Effector memory CD4-positive, alpha-beta T cell (primary cell): ENCODE data around the gene DNM3.

Experiments used
- DNase-seq, 3 donors: peaks; one replicate each; pipeline ENCODE4 v3.0.0-alpha.2; 2020
- H3K27ac ChIP-seq: 2 replicates; pipeline ENCODE4 v1.7.0; 2013; ENCODE audit warnings: mild to moderate bottlenecking, low read length, moderate library complexity; ENCODE audit not compliant: insufficient read depth, poor library complexity, severe bottlenecking
- H3K27me3 ChIP-seq: replicated peaks from 2 replicates; pipeline ENCODE4 v1.7.0; 2013; ENCODE audit warnings: mild to moderate bottlenecking, low read length; ENCODE audit not compliant: insufficient read depth, control insufficient read depth, poor library complexity, severe bottlenecking
- H3K36me3 ChIP-seq: 2 replicates; pipeline ENCODE4 v1.7.0; 2013; ENCODE audit warnings: mild to moderate bottlenecking, low read length, moderate library complexity; ENCODE audit not compliant: control insufficient read depth, insufficient read depth
- H3K4me1 ChIP-seq: 2 replicates; pipeline ENCODE4 v1.7.0; 2013; ENCODE audit warnings: low read length, mild to moderate bottlenecking; ENCODE audit not compliant: control insufficient read depth, insufficient read depth, poor library complexity, severe bottlenecking
- H3K4me3 ChIP-seq: 2 replicates; pipeline ENCODE4 v1.7.0; 2013; ENCODE audit warnings: low read length, low read depth, mild to moderate bottlenecking; ENCODE audit not compliant: insufficient read depth, poor library complexity, severe bottlenecking
- H3K9me3 ChIP-seq: 2 replicates; pipeline ENCODE4 v1.7.0; 2013; ENCODE audit warnings: mild to moderate bottlenecking, low read length, moderate library complexity; ENCODE audit not compliant: control insufficient read depth

DNM3 gene

DNA sequence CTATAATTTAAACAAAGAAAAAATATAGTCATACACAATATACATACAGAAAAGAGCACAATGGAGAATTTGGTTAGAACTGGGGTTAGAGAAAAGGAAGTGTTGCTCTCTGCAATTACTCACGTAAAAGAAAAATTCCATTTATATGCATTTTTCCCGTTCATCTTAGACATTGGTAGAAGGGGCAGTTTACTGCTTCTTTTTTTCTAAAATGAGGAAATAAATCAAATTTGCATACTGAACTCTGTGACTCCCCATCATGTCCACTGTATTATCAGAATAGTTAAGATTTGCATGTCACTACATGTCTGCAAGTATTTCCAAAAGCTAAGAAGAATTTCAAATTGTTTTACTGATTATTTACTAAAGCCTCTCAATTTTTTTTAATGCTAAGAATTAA lies 535.1 kb downstream of the DNM3 start:
- Histone ChIP-seq H3K9me3 (no peaks in the 10 kb centered on the region), H3K27ac (no peak overlapping the region), H3K4me1 (peaks cover 18% of the 10 kb centered on the region), H3K4me3 (no peak overlapping the region), H3K36me3 (no peaks in the 10 kb centered on the region), H3K27me3 (no peaks in the 10 kb centered on the region)
- no peak for DNase-seq

DNA sequence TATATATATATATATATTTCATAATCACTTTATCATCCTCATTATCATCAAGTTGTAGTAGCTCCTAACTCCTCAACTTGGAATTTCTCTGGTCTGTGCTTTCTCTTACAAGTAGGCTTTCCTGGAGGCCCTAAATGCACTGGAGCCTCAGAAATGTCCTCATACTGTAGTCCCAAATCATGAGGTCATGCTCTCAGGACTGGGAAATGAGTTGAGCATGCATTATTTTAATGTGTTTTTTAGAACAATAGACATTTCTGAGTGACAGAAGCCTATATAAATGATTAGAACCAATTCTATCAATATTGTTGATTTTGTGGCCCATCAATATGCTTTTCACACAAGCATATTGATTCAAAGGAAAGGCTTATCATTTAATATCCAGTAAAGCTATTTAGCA lies 536.3 kb downstream of the DNM3 start:
- Histone ChIP-seq H3K4me3 (no peak overlapping the region), H3K4me1 (peaks cover 18% of the 10 kb centered on the region), H3K27me3 (no peaks in the 10 kb centered on the region), H3K27ac (no peak overlapping the region), H3K36me3 (no peaks in the 10 kb centered on the region), H3K9me3 (no peaks in the 10 kb centered on the region)
- no peak for DNase-seq

DNA sequence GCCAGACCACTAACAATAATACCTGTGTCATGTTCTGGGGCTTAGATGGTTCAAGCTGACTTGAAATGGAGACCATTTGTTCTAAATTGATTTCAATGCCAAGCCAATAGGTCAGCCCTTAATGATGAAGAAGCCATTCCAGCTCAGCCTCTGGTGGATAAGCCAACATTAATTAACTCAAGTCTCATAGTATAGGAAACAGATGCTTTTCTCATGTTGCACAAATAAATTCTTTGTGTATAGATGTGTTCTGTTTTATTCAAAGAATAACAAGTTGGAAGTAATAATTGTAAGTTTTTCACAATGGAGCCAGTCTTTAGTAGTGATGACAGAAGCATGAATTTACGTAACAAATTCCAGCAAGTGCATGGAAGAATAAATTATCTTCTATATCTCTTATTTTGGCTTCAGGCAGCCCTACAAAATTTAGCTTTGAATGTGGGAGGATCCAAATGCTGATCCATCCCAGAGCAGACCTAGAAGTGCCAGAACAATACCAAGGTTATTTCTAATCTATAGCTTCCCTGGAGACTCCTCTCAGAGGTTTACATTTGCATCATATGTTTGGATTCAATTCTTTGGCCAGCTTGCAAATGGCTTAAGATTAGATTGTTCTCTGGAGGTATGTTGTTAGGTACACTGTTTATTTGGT lies 536.9 kb downstream of the DNM3 start:
- Histone ChIP-seq H3K36me3 (no peaks in the 10 kb centered on the region), H3K9me3 (no peaks in the 10 kb centered on the region), H3K27ac (no peak overlapping the region), H3K4me1 (peaks cover 18% of the 10 kb centered on the region), H3K27me3 (no peaks in the 10 kb centered on the region), H3K4me3 (no peak overlapping the region)
- DNase-seq = no peak

DNA sequence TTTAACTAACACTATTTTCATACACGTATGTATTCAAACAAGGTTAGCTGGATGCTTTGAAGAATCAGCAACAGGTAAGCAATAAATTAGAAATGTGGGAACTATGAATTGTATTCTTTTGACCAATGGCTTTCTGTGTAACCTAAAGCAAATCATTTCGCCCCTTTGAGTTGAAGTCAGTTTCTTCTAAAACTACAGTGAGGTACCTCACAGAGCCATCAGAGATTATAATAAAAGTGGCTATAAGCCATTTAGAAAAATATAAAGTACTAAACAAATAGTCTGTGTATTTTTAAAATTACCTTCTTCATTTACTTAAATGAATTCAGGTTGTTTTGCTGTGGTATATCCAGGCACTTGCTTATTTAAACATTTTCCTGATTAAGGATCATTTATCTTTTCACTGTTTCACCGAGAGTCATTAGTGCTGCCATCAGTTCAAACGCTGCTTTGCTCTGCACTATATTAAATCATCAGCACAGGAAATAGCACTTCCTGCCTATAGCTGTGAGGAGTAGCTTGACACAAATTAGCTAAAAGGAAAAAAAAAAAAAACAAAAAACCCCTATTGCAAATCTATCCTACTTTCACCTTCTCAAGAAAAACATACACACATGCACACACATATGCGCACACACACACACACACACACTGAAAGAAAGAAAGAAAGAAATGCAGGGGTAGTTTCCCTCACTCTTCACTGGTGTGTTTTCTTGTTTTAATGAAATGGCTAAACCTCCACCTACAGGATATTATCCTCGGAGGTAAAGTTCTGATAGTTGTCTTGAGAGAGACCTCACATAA lies 539.3 kb downstream of the DNM3 start:
- Histone ChIP-seq H3K36me3 (no peaks in the 10 kb centered on the region), H3K4me1 (peaks cover 18% of the 10 kb centered on the region), H3K27ac (peak overlapping the region; percentile 61), H3K4me3 (no peak overlapping the region), H3K27me3 (no peaks in the 10 kb centered on the region), H3K9me3 (no peaks in the 10 kb centered on the region)
- DNase-seq = peak in 1 of 3 donors; percentile 6

DNA sequence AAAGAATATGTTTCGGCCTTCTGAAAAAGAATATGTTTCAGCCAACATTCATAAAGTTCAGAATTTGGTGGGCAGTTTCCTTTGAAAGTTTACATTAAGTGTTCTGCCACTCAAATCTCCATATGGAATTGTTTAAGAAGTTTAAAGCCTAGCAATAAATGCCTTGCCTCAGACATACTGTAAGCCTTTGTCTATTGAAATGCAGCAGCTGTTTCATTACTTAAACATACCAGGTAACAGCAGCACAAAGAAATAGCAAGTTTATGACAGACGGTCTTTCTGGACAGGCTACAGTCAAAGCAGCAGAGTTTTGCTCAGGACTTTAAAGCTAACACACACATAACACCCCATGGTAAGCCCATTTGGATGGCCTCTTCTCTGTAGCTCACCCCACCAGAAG lies 540.6 kb downstream of the DNM3 start:
- H3K4me3 ChIP-seq = no peak overlapping the region
- no peak overlapping the region for H3K27ac ChIP-seq
- DNase-seq = no peak
- H3K4me1 ChIP-seq = peaks cover 13% of the 10 kb centered on the region
- H3K9me3 ChIP-seq = no peaks in the 10 kb centered on the region
- H3K36me3 ChIP-seq = no peaks in the 10 kb centered on the region
- H3K27me3 ChIP-seq = no peaks in the 10 kb centered on the region

DNA sequence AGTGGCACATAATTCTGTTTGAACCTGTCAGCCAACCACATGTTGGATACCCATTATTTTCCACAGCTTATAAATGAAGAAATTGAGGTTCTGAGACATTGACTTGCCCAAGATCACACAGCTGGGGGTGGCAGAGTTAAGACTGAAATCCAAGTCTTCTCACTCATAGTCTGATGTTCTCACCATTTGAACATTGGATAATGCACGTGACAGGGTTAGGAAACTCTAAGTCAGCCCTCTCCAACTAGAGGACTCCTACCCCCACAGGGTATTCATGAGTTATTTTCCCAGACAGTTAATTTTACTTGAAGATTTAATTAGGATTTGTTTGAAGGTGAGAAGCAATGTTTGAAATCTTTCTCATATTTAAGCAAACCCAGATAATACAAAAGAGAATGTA lies 541.1 kb downstream of the DNM3 start:
- Histone ChIP-seq H3K4me1 (peaks cover 13% of the 10 kb centered on the region), H3K9me3 (no peaks in the 10 kb centered on the region), H3K36me3 (no peaks in the 10 kb centered on the region), H3K27me3 (no peaks in the 10 kb centered on the region), H3K4me3 (no peak overlapping the region), H3K27ac (no peak overlapping the region)
- DNase-seq = no peak

DNA sequence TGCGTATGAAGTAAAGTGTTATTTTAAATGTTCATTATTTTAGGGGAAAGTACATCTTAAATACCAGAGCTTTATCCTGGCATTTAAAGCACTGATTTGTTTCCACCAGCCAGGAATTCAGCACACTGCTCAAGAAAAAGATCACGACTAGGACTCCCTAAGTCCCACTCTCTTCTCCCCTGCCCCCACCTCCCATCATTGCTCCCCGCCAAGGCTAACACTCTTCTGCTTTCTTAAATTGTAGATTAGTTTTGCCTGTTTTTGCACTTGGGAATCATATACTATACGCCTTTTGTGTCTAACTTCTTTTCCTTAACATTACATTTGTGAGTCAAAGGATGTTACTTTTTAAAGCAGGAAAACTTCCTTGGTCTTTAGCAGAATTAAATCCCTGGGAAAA lies 541.7 kb downstream of the DNM3 start:
- Histone ChIP-seq H3K27ac (no peak overlapping the region), H3K4me3 (no peak overlapping the region), H3K9me3 (no peaks in the 10 kb centered on the region), H3K36me3 (no peaks in the 10 kb centered on the region), H3K27me3 (no peaks in the 10 kb centered on the region), H3K4me1 (peaks cover 13% of the 10 kb centered on the region)
- DNase-seq = no peak

DNA sequence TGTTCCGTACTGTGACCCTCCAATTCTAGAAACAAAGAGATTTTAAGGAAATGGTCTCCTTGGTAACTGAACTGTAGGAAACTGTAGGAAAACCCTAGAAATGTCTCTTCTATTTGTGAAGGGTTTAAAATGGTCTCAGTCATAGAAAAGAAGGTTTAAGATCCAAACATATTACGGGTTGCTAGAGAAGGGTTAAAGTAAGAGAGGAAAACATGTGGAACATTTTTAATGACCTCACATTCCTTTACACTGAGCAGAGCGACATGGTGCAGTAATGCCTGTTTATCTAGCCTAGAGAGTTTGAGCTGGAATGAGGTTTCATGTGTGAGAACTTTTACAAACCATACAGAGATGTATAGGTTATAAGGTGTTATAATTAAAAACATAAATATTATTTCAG lies 542.2 kb downstream of the DNM3 start:
- peaks cover 13% of the 10 kb centered on the region for H3K4me1 ChIP-seq
- H3K4me3 ChIP-seq = no peak overlapping the region
- no peaks in the 10 kb centered on the region for H3K36me3 ChIP-seq
- no peaks in the 10 kb centered on the region for H3K27me3 ChIP-seq
- no peaks in the 10 kb centered on the region for H3K9me3 ChIP-seq
- no peak for DNase-seq
- no peak overlapping the region for H3K27ac ChIP-seq

DNA sequence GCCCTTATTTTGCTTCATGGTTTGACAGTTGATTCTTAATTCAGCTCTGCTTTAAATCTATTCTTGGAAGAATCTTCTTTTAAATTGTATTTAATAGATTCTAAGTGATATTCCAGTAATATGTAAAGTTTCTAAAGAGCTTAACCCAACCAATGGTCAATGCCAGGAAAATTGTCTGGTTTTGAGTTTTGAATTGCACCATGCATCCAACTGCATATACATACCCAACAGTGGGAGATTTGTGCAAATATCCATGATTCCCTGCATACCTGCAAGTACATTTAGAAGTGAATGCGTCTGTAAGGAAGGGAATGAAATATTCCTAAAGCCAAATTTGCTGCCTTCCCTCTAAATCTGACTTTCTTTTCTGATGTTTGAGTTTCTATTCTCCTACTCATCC lies 543.4 kb downstream of the DNM3 start:
- no peaks in the 10 kb centered on the region for H3K27me3 ChIP-seq
- H3K27ac ChIP-seq = no peak overlapping the region
- H3K9me3 ChIP-seq = no peaks in the 10 kb centered on the region
- H3K4me3 ChIP-seq = no peak overlapping the region
- peaks cover 7% of the 10 kb centered on the region for H3K4me1 ChIP-seq
- no peaks in the 10 kb centered on the region for H3K36me3 ChIP-seq
- no peak for DNase-seq

DNA sequence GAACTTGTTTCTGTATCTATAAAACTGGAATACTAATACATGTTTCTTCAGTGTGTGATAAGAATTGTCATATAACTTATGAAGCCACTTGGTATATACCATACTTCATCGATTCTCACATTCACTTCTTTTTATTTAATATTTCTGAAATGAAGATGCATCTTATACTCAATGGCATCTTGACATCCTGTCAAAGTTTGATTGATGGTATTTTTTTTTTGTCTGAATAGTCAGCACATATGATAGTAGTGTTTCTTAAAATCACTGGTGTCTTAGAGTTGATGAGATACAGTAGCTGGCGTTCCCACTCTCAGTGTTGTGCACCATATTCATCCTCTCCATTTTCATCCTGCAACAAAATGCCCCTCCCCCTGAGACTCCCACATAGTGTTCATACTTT lies 544.7 kb downstream of the DNM3 start:
- no peaks in the 10 kb centered on the region for H3K27me3 ChIP-seq
- H3K4me3 ChIP-seq = no peak overlapping the region
- H3K36me3 ChIP-seq = no peaks in the 10 kb centered on the region
- H3K27ac ChIP-seq = no peak overlapping the region
- no peak for DNase-seq
- H3K9me3 ChIP-seq = no peaks in the 10 kb centered on the region
- no peaks in the 10 kb centered on the region for H3K4me1 ChIP-seq
